Stimulated activated CD8-positive, alpha-beta memory T cell treated with anti-CD3 and anti-CD28 coated beads, Interleukin-12 subunit alpha, Interleukin-12 subunit beta, amount 100 ng/mL, for 4 hours (primary cell): ENCODE measurements around the gene XPO4.
A peak's percentile ranks its signal among the peaks of the same experiment; 100 is the strongest.
"Not testable (repeated sequence)": the region's sequence is repeated elsewhere in the genome, so short reads cannot be mapped to it uniquely, and the experiment has no call there.

Experiments used
- DNase-seq: peaks from one replicate; pipeline ENCODE4 v3.0.0-alpha.2; 2020; ENCODE audit warnings: low read depth

The XPO4 gene

DNA sequence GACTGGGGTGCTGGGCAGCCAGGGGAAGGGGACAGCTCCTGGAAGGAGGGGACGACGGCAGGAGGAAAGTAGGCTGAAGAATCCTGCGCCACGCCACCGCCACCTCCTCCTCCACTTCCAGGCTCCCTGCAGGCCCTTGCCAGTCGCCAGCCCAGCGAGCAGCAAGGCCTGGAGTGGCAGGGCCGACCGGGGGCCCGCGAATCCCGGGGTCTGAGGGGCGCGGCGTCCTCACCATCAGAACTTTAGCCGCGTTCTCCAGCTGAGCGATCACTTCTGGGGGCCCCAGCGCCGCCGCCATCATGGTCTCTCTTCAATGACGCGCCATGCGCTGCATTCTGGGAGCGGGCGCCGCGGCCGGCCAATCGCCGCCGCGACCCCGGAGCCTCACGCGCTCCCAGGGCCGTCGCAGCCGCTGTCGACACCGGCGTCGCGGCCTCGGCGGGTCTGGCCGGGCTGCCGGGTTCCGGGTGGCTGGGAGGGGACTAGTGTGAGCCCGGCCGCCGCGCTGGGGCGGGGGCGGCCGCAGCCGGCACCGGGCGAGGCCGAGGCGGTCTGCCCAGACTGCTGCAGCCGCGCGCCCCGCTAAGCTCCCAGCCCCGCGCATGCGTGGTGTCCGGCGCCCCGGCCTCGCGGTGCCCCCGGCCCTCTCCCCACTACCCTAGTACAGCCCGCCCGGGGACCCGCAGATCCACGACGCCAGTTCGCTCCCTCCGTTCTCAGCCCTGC lies at the start of gene XPO4:
TSS of gene XPO4 (minus strand) at position 309 of the 726 bp plus-strand sequence. CDS start at position 301, 8 bp downstream.
- peak; percentile 72 for DNase-seq

DNA sequence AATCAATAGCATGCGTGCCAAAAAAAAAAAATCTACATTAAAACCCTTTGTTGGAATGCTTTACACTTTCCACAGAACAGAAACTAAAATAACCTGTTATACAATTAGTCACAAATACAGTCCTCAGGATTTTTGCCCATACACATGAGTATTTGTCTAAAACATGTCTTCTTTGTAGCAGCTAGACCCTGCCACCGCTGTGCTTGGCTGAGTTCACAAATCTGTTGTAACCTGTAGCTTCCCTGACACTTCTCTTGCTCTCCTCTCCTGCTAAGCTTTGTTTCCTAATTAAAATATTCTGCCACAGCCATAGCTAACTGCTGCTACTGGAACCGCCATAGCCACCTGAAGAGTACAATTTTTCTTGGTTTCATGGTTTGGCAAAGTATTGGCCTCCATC lies 45.5 kb upstream of the XPO4 start:
- not testable (repeated sequence) for DNase-seq

DNA sequence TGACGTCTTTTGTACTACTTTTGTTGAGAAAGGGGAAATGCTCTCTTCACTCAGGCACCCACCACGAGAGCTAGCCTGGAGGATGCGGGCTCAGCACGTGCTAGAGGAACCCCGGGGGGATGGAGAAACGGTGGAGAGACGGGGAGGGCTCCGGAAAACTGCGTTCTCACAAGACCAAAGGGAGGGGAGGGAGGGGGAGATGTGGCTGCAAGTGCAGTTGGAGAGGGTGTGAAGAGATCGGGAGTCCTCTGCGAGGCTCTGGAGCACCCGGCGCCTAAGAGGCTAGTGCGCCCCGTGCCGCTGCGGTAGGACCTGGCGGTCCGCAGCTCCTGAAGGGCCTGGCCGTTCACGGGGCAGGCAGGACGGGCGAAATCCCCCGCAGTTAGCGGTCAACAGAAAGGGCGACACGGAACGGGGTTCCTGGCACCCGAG lies 43.4 kb upstream of the XPO4 start:
- DNase-seq, result no peak

DNA sequence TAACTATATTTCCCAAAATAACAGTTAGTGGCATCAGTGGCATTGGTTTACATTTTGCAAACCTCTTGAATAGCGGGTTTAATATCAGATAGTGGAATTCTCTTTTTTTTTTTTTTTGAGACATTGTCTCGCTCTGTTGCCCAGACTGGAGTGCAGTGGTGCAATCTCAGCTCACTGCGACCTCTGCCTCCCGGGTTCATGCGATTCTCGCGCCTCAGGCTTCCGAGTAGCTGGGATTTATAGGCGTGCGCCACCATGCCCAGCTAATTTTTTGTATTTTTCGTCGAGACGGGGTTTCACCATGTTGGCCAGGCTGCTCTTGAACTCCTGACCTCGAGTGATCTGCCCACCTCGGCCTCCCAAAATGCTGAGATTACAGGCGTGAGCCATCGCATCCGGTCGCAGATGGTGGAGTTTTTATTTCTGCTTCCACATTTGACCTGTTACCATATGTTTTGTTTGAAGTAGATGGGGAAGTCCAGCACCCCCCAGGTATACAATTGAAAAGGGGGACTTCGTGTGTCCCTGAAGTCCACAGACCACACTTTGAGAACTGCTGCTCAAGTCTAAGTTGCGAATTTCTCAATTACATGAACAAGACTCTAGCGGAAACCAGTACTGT lies 40.5 kb upstream of the XPO4 start:
- DNase-seq, result no peak

DNA sequence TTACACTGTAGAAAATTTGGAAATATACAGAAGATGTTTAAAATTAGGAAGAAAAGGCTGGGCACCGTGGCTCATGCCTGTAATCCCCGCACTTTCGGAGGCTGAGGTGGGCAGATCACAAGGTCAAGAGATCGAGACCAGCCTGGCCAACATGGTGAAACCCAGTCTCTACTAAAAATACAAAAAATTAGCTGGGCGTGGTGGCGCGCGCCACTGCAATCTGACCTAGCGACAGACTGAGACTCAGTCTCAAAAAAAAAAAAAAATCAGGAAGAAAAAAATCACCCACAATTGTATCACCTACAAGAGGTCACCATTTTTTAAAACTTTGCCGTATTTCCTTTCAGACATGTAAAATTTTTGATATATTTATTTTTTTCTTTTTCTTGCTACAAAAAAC lies 38.0 kb upstream of the XPO4 start:
- not testable (repeated sequence) for DNase-seq

DNA sequence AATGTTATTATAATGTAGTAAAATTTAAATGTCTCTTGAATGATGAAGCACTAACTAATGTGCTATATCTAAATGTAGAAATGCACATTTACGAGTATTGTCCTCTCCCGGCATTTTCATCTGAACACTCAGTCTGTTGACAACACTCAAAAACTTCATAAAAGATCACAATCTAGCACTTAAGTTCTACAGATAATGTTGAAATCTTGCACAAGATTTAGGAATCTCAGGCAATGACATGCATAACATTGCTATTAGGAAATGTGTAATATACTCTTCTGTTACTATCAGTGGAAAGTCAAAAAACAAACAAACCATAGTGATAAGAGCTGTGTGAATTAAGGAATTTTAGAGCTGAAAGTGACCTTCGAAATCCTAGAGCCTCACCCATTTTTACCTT lies 37.5 kb upstream of the XPO4 start:
- no peak for DNase-seq

DNA sequence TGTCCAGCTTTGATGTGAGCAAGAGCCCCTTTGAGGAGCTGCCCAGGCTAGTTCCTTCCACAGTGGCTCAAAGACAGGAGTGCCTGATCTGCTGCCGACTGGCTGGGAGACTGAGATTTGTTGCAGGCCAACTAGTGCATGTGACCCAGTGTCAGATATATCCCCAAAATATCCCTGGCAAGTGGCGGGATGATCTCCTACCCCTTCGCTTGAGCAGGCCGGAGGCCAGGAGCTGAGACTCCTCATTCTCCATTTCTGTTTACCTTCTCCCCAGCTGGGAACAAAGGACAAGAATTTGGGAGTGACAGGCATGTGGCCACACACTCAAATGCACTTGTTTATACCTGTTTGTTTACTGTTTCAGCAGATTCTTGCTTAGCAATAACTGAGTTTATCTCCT lies 37.1 kb upstream of the XPO4 start:
- DNase-seq, result no peak

DNA sequence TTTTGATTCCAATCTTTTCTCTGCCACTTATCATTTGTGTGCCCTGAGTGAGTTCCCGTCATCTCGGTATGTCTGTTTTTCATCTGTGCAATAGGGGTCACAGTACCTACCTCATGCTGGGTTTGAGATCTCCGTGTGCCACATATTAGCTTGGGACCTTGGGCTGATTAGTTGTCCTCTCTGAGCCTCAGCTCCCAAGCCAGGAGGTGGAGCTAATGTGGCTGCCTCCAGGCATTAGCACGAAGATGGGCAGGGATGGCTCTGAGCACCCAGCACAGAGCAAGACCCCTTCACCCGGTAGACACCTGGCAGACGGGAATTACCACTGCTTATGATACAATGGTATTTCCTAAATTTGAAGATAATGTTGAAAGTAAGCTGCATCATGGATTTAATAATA lies 35.8 kb upstream of the XPO4 start:
- DNase-seq, result no peak

DNA sequence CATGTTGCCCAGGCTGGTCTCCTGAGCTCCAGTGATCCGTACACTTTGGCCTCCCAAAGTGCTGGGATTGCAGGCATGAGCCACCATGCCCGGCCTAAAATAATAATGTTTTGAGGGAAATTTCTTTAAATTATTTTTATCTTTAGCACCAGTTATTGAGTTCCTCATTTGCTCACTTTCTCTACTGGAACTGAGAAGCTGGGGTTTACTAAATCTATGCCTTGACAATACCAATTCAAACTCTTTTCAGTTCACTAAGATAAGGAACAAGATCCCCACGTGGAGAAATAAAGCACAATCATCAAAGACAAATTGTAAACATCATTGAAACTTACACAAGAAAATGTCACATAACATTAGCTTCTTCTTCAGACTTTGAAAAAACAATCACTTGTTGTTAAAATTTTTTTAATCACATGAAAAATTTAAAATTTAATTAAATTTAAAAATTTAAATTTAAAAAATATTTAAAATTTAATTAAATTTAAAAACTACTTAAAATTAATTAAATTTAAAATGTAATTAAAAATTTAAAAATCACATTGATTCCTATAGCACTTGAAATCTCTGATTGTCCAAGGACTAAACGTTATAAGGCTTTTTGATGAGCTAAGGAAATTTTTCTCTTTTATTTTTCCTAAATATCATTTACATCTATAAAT lies 25.2 kb upstream of the XPO4 start:
- no peak for DNase-seq

DNA sequence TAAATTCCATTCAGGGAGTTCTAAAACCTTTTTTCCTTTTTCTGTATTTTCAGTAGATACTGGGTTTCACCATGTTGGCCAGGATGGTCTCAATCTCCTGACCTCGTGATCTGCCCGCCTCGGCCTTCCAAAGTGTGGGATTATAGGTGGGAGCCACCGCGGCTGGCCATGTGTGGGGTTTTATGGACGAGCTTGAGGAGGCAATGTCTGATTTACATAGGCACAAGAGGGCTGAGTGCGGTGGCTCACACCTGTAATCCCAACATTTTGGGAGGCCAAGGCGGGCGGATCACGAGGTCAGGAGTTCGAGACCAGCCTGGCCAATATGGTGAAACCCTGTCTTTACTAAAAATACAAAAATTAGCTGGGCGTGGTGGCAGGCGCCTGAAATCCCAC lies 22.8 kb upstream of the XPO4 start:
- DNase-seq, result not testable (repeated sequence)

DNA sequence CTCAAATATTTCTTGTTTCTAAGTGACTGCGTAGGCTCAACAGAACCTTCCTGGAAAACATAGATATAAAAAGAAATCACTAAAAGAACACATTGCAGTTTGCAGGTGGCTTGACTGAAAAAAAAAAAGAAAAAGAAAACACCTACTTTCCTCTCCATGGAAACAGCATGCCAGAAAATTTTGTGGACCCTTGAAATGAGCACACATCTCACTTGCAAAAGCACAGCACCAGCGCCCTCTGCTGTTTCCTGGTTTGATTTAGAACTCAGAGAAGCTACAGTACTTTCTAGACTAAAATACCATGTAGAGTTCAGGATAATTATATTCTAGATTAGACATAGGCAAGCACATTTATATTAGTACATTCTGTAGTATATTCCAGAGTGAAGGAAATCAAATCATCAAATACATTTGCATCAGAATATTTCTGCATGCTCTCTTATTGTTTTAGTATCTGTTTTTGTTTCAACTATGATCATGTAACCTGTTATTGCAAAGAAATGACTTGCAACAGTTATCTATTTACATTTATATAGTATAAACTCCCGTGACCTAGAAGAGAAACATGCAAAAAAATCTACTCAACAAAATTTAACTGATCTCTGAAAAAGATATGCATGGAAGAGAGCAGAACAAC lies 22.3 kb upstream of the XPO4 start:
- DNase-seq, result peak; percentile 24

DNA sequence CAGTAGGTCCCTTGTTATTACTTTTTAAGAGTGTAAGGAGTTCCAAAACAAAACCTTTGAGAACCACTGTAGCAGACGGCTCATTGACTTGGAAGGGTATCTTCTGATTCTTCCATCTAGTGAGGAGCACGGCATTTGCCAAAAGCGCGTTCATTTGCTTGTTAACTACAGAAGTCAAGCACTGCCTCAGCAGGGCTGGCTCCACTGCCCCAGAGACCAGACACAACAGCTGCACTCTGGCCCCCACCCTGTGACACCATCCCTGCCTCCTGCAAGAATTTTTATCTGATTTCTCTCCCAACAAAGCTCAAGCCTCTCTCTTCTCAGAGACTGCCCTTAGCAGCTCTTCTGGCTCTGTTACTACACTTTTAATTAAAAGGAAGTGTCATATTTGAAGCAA lies 20.7 kb upstream of the XPO4 start:
- DNase-seq, result no peak

DNA sequence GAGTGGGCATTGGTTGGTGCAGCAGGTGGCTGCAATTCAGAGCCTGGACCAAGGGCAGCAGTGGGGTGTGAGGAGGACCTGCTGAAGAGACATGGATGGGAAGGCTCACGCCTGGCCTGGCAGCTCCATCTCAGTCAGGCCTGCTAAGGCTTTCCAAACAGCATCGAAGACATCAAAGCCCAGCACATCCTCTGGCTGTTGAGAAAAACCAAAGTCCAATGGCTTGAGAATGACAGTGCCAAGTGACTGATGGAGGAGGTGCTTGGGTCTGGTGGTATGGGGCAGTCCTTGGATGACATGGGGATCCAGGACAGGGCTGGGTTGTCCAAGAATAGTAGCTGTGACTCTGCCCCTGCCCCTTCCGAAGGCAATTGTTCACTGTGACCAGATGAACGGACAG lies 19.0 kb upstream of the XPO4 start:
- no peak for DNase-seq

DNA sequence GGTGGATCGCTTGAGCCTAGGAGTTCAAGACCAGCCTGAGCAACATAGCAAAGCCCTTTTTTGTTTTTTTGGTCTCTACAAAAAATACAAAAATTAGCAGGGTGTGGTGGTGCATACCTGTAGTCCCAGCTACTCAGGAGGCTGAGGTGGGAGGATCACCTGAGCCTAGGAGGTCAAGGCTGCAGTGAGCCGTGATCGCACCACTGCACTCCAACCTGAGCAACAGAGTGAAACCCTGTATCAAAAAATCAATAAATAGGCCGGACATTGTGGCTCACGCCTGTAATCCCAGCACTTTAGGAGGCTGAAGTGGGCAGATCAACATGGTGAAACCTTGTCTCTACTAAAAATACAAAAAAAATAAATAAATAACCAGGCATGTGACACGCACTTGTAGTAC lies 13.1 kb upstream of the XPO4 start:
- not testable (repeated sequence) for DNase-seq

DNA sequence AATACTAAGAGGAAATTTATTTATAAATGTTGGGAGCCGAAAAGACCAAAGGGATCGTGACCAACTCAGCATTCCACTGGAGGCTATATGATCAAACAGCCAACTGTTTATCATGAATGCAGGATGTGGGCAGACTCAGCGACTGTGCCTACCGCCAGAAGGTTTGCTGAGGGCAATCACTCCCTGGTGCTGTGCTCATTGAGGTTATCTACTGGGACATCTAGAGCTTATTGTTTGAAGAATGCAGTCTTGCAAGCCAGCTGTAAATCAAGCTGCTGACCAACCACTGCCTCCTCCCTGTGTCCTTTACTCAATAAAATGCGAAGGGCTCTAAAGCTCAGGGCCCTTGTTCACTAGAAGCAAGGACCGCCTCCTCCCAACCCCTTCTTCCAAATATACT lies 8.5 kb upstream of the XPO4 start:
- no peak for DNase-seq

DNA sequence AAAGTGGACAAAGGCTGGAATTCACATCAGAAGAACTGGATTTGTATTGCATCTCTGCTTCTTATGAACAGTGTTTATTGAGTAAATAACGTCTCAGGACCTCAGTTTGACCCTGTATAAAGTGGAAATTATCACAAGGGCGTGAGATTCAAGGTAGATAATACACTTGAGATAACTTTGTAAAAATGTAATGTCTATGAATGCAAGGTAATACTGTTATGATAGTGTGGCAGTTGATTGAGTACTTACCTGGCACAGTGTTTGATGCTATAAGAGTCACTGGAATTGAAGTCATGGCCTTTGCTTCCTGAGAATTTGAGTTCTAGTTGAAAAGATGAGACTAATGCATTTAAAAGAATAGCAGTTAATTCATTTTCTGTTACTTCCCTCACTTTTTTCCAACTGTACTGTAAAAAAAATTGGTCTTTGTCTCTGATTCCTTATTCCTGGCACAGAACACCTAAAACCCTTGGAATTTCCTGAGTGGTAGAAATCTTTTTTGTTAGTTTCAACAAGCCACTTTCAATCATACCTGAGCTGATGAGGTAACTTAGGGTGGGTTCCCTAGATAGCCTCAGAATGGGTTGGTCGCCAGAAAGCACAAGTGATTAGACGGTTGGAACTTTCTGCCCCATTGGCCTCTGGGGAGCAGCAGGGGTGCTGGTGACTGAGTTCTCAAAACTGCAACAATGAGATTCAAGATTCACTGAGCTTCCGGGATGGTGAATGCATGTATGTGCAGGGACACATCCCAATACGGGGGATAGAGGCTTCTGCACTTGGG lies 6.4 kb upstream of the XPO4 start:
- DNase-seq, result no peak

DNA sequence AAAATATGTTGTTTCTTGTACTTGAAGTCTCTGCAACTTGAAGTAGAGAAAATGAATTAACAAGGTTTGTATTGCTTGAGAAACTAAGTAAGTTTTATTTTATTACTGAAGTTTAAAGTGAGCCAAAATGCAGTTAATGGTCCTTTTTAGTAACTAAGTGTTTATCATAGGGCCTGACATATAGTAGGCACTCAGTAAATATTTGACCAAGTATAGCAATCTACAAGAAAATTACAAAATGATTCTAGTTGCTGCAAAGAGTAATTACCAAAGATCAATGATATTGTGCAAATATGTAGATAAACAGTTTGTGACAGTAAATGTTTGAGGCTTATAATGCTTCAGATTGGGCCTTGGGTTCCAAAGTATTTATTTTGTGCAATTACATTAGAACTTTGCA lies 2.4 kb upstream of the XPO4 start:
- no peak for DNase-seq

DNA sequence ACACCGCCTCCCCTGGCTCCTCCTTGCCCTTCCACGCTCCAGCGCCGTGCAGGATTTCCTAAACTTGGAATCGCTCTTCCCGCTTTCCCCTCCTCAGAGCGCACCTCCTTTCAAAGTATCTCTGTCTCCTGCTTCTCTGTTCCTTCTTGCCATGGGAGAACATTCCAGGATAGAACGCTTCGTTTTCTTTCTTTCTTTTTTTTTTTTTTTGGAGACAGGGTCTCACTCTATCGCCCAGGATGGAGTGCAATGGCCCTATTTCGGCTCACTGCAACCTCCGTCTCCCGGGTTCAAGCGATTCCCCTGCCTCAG lies 574 bp upstream of the XPO4 start:
- DNase-seq, result no peak

DNA sequence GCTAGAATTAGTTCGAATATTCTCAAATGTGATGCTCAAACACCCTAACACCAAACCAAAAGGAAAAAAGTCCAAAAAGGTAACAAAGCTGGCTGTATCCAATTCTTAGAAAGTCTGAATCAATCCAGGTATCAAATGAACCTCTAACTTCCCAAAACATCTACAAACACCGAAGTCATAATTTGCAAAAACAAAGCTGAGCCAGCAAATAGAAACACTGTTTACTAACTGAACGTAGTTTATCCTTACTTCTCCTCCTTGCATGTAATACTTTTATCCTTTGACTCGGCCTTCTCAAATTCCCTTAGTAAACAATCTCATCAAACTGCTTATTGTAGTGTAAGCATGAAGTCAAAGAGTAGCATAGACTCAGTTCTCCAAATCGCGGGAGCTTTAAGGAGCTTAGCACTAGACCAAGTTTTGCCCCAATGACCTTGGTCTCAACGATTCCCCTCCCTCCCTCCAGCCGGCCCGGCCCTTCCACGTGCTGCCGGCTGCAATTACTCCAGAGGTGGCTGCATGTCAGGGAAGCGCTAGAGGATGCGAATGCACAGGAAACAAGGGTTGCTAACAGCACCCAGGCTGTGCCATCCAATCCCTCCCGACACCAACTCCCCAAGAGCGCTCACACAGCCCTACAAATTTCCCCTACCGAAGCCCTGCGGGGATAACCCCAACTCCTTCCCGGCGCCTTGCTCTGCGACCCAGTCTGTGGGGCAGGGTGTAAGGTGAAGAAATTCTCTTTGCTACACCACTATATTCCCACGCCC lies 693 bp downstream of the XPO4 start:
- DNase-seq, result no peak

DNA sequence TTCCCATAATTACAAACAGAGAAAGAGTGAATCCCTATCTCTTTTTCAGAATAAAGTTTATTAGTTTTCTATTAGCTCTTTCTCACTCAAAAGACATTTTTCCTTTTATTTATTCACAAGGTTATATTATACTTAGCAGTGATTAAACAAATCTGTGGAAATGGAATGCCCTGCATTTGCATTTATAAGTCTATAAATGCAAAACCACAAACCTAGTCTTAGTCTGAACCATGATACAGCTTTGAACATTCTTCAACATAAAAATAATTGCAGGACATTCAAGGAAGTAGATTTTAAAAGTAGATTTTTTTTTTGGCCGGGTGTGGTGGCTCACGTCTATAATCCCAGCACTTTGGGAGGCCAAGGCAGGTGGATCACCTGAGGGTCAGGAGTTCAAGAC lies 8.3 kb downstream of the XPO4 start:
- no peak for DNase-seq

DNA sequence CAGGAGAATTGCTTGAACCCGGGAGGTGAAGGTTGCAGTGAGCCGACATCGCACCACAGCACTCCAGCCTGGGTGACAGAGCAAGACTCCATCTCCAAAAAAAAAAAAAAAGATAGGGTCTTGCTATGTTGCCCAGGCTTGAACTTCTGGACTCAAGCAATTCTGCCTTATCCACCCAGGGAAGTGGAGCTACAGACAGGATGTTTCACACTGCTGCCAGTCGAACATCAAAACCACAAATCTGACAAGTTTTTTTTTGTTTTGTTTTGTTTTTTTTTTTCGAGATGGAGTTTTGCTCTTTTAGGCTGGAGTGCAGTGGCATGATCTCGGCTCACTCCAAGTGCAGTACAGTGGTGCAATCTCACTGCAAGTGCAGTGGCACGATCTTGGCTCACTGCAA lies 10.8 kb downstream of the XPO4 start:
- no peak for DNase-seq

DNA sequence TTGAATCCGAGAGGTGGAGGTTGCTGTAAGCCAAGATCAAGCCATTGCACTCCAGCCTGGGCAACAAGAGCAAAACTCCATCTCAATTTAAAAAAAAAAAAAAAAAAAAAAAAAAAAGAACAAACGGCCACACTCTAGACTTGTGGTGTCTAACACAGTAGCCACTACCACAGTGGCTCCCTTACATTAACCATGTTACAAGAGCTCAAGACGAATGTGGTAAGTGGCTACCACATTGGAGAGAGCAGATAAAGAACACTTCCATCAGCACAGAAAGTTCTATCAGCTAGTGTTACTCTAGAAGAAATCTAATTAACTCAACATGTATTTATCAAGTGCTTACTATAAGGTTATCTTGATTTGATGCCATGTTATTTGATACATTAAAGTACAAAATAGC lies 11.5 kb downstream of the XPO4 start:
- no peak for DNase-seq
